AG10803 (cell line): ENCODE results near the gene PBRM1.
A peak's percentile ranks its signal among the peaks of the same experiment; 100 is the strongest.

Experiments used
- DNase-seq: peaks from one replicate; pipeline ENCODE4 v3.0.0; 2010; ENCODE audit warnings: low read depth
- H3K4me3 ChIP-seq: 2 replicates; pipeline ENCODE4 v1.5.1; 2011; ENCODE audit warnings: mild to moderate bottlenecking, low read length, control low read depth
- CTCF ChIP-seq: conservative IDR thresholded peaks from 2 replicates; pipeline ENCODE4 v1.5.1; 2011; ENCODE audit warnings: mild to moderate bottlenecking, low read length, control low read depth, inconsistent platforms

The PBRM1 gene

GRCh38 chr3:52503788-52504424 lies 181.8 kb downstream of the PBRM1 start:
- no peak overlapping the region for H3K4me3 ChIP-seq
- DNase-seq: no peak
- no peak for TF ChIP-seq CTCF

- no peak for TF ChIP-seq CTCF
- H3K4me3 ChIP-seq: no peak overlapping the region
- DNase-seq: no peak
These were observed 182.8 kb downstream of the PBRM1 start for GRCh38 chr3:52502808-52503350.

- no peak for DNase-seq
- H3K4me3 ChIP-seq: no peak overlapping the region
- no peak for TF ChIP-seq CTCF
These were observed 183.7 kb downstream of the PBRM1 start for GRCh38 chr3:52502001-52502400.

- TF ChIP-seq CTCF: no peak
- no peak overlapping the region for H3K4me3 ChIP-seq
- DNase-seq: no peak
These were observed 184.7 kb downstream of the PBRM1 start for GRCh38 chr3:52501046-52501445.

- peak; percentile 83 for DNase-seq
- no peak for TF ChIP-seq CTCF
- H3K4me3 ChIP-seq: no peak overlapping the region
These were observed 187.3 kb downstream of the PBRM1 start for GRCh38 chr3:52498137-52499054.

GRCh38 chr3:52495777-52496602 lies 189.7 kb downstream of the PBRM1 start:
- no peak overlapping the region for H3K4me3 ChIP-seq
- no peak for TF ChIP-seq CTCF
- DNase-seq: peak; percentile 62
